OCI-LY1 (cell line): Measurements from ENCODE around the gene G6PC3.

ENCODE experiments used
- H2AFZ ChIP-seq: fragments of 200-600 bp; sonication (generic), shearing (Covaris generic); 2 replicates; pipeline ENCODE4 v1.6.0; 2014; ENCODE audit warnings: antibody characterized with exemption, mild to moderate bottlenecking, low read length
- H3F3A ChIP-seq: fragments of 200-600 bp; sonication (generic), shearing (Covaris generic); 2 replicates; pipeline ENCODE4 v1.6.0; 2014; ENCODE audit warnings: mild to moderate bottlenecking, antibody characterized with exemption, low read length, moderate library complexity; ENCODE audit not compliant: insufficient read depth
- H3K27ac ChIP-seq: fragments of 200-600 bp; sonication (generic); 2 replicates; pipeline ENCODE4 v1.5.1; 2014; ENCODE audit warnings: low read length, mixed run types, mild to moderate bottlenecking, low read depth; ENCODE audit not compliant: poor library complexity, severe bottlenecking
- H3K27me3 ChIP-seq: fragments of 200-600 bp; sonication (generic); 2 replicates; pipeline ENCODE4 v1.6.0; 2014; ENCODE audit warnings: antibody characterized with exemption, mild to moderate bottlenecking, low read length, moderate library complexity; ENCODE audit not compliant: insufficient read depth
- H3K36me3 ChIP-seq: fragments of 200-600 bp; sonication (generic); 2 replicates; pipeline ENCODE4 v1.6.1; 2014; ENCODE audit warnings: mild to moderate bottlenecking, antibody characterized with exemption, low read length, moderate library complexity, mixed read lengths; ENCODE audit not compliant: insufficient read depth
- H3K4me1 ChIP-seq: fragments of 200-600 bp; sonication (generic); 2 replicates; pipeline ENCODE4 v1.5.1; 2014; ENCODE audit warnings: mild to moderate bottlenecking, low read length, moderate library complexity; ENCODE audit not compliant: insufficient read depth, severe bottlenecking
- H3K4me2 ChIP-seq: fragments of 200-600 bp; sonication (generic), shearing (Covaris generic); 2 replicates; pipeline ENCODE4 v1.6.1; 2014; ENCODE audit warnings: low read length
- H3K4me3 ChIP-seq: fragments of 200-600 bp; sonication (generic); 2 replicates; pipeline ENCODE4 v1.5.1; 2014; ENCODE audit warnings: low read length, low read depth, mild to moderate bottlenecking, mixed read lengths; ENCODE audit not compliant: poor library complexity, severe bottlenecking
- H3K79me2 ChIP-seq: fragments of 200-600 bp; shearing (Covaris generic); 2 replicates; pipeline ENCODE4 v1.6.1; 2016; ENCODE audit warnings: mixed run types, low read length, mixed read lengths; ENCODE audit not compliant: insufficient read depth
- H3K9ac ChIP-seq: fragments of 200-600 bp; sonication (generic), shearing (Covaris generic); 2 replicates; pipeline ENCODE4 v1.6.1; 2014; ENCODE audit warnings: mild to moderate bottlenecking, low read length, mixed read lengths
- H3K9me2 ChIP-seq: fragments of 200-600 bp; sonication (generic), shearing (Covaris generic); 2 replicates; pipeline ENCODE4 v1.6.1; 2014; ENCODE audit warnings: low read depth, mild to moderate bottlenecking, low read length, mixed read lengths
- H3K9me3 ChIP-seq: fragments of 200-600 bp; shearing (Covaris generic); 2 replicates; pipeline ENCODE4 v1.6.1; 2014; ENCODE audit warnings: low read length, mixed read lengths
- H4K20me1 ChIP-seq: fragments of 200-600 bp; sonication (generic), shearing (Covaris generic); 2 replicates; pipeline ENCODE4 v1.6.0; 2016; ENCODE audit warnings: mild to moderate bottlenecking, low read length; ENCODE audit not compliant: insufficient read depth
- CTCF ChIP-seq: fragments of 200-600 bp; sonication (generic), shearing (Covaris generic); IDR thresholded peaks from 2 replicates; pipeline ENCODE4 v1.5.1; 2017; ENCODE audit warnings: mild to moderate bottlenecking, antibody characterized with exemption, low read length, moderate library complexity, mixed read lengths
- EZH2 ChIP-seq: fragments of 200-600 bp; sonication (generic), shearing (Covaris generic); IDR thresholded peaks from 2 replicates; pipeline ENCODE4 v1.8.0; 2017; ENCODE audit warnings: borderline replicate concordance, mixed run types, mild to moderate bottlenecking, antibody characterized with exemption, low read length, moderate library complexity, mixed read lengths

The G6PC3 gene

GRCh38 chr17:44112284-44113280 lies 42.0 kb downstream of the G6PC3 start:
- no peak overlapping the region for H2AFZ ChIP-seq
- H4K20me1 ChIP-seq, result no peaks in the 10 kb centered on the region
- peaks cover 13% of the 10 kb centered on the region for H3K4me1 ChIP-seq
- no peak overlapping the region for H3K4me3 ChIP-seq
- H3K36me3 ChIP-seq, result no peaks in the 10 kb centered on the region
- H3K4me2 ChIP-seq, result no peak overlapping the region
- H3K27ac ChIP-seq, result no peak overlapping the region
- H3K9me2 ChIP-seq, result no peaks in the 10 kb centered on the region
- no peaks in the 10 kb centered on the region for H3F3A ChIP-seq
- H3K27me3 ChIP-seq, result no peaks in the 10 kb centered on the region; the same call in 1 of the 2 replicates
- H3K9me3 ChIP-seq, result no peaks in the 10 kb centered on the region
- H3K79me2 ChIP-seq, result no peaks in the 10 kb centered on the region
- H3K9ac ChIP-seq, result no peak overlapping the region
- no peak for TF ChIP-seq EZH2
- no peak for TF ChIP-seq CTCF

- Histone ChIP-seq H3K9me3 (no peaks in the 10 kb centered on the region), H3K4me1 (peaks cover 13% of the 10 kb centered on the region), H3K79me2 (no peaks in the 10 kb centered on the region), H3F3A (no peaks in the 10 kb centered on the region), H4K20me1 (no peaks in the 10 kb centered on the region), H3K4me3 (no peak overlapping the region), H3K4me2 (no peak overlapping the region), H3K27me3 (no peaks in the 10 kb centered on the region; the same call in 1 of the 2 replicates), H3K9me2 (no peaks in the 10 kb centered on the region), H3K27ac (no peak overlapping the region), H3K36me3 (no peaks in the 10 kb centered on the region), H3K9ac (no peak overlapping the region), H2AFZ (no peak overlapping the region)
- TF ChIP-seq EZH2 (no peak), CTCF (no peak)
Measured at GRCh38 chr17:44113382-44113781, 42.8 kb downstream of the G6PC3 start.

GRCh38 chr17:44113868-44114840 lies 43.6 kb downstream of the G6PC3 start:
- TF ChIP-seq CTCF (no peak), EZH2 (no peak)
- no peaks in the 10 kb centered on the region for H3F3A ChIP-seq
- no peak overlapping the region for H3K4me3 ChIP-seq
- H3K36me3 ChIP-seq, result no peaks in the 10 kb centered on the region
- peaks cover 13% of the 10 kb centered on the region for H3K4me1 ChIP-seq
- no peaks in the 10 kb centered on the region for H3K9me2 ChIP-seq
- H3K27me3 ChIP-seq, result no peaks in the 10 kb centered on the region; the same call in 1 of the 2 replicates
- H4K20me1 ChIP-seq, result no peaks in the 10 kb centered on the region
- no peak overlapping the region for H2AFZ ChIP-seq
- no peak overlapping the region for H3K9ac ChIP-seq
- H3K4me2 ChIP-seq, result no peak overlapping the region
- no peaks in the 10 kb centered on the region for H3K79me2 ChIP-seq
- no peaks in the 10 kb centered on the region for H3K9me3 ChIP-seq
- H3K27ac ChIP-seq, result no peak overlapping the region
